ENCODE measurements around the gene QPCTL.
A peak's percentile ranks its signal among the peaks of the same experiment; 100 is the strongest.

Gene QPCTL

GRCh38 chr19:45692187-45693105, at the start of gene QPCTL:
TSS of gene QPCTL (plus strand) at chr19:45692666. CDS start at chr19:45692704, 38 bp downstream.
- peak; percentile 100 for DNase-seq

- DNase-seq, result peak; percentile 74
Observed at GRCh38 chr19:45643024-45643926, 49.2 kb upstream of the QPCTL start.

GRCh38 chr19:45643927-45644771, 48.3 kb upstream of the QPCTL start:
- no peak for DNase-seq

- DNase-seq, result no peak
Observed at GRCh38 chr19:45645068-45645630, 47.3 kb upstream of the QPCTL start.

- DNase-seq, result peak; percentile 79
Observed at GRCh38 chr19:45645631-45646344, 46.7 kb upstream of the QPCTL start.

- DNase-seq, result no peak
Observed at GRCh38 chr19:45646345-45646698, 46.1 kb upstream of the QPCTL start.

- DNase-seq, result no peak
Observed at GRCh38 chr19:45650722-45651121, 41.7 kb upstream of the QPCTL start.

GRCh38 chr19:45653634-45654033, 38.8 kb upstream of the QPCTL start:
- DNase-seq, result no peak

GRCh38 chr19:45655073-45655472, 37.4 kb upstream of the QPCTL start:
- DNase-seq, result no peak

- peak; percentile 78 for DNase-seq
Observed at GRCh38 chr19:45657520-45658167, 34.8 kb upstream of the QPCTL start.

- no peak for DNase-seq
Observed at GRCh38 chr19:45659096-45659729, 33.3 kb upstream of the QPCTL start.

GRCh38 chr19:45660636-45661035, 31.8 kb upstream of the QPCTL start:
- no peak for DNase-seq

- DNase-seq, result no peak
Observed at GRCh38 chr19:45663800-45664199, 28.7 kb upstream of the QPCTL start.

- no peak for DNase-seq
Observed at GRCh38 chr19:45664575-45664974, 27.9 kb upstream of the QPCTL start.

- DNase-seq, result peak; percentile 30
Observed at GRCh38 chr19:45667620-45668341, 24.7 kb upstream of the QPCTL start, which contains the start of gene GIPR. TSS of gene GIPR (plus strand) at chr19:45668221. CDS start at chr19:45669521, 1,300 bp downstream.

- DNase-seq, result no peak
Observed at GRCh38 chr19:45668342-45668871, 24.1 kb upstream of the QPCTL start.

- DNase-seq, result peak; percentile 91
Observed at GRCh38 chr19:45670670-45671453, 21.6 kb upstream of the QPCTL start.

GRCh38 chr19:45674946-45675345, 17.5 kb upstream of the QPCTL start:
- DNase-seq, result peak; percentile 18

- peak; percentile 61 for DNase-seq
Observed at GRCh38 chr19:45676851-45677263, 15.6 kb upstream of the QPCTL start.

Data from NCI-H146 (cell line).